Large intestine (tissue), 3 donors: ENCODE results near the gene ISG20L2. TPM values are rescaled to one million over a fixed set of nuclear protein-coding genes. Genes with fewer than 3 reads are reported as not detected.
A peak's percentile ranks its signal among the peaks of the same experiment; 100 is the strongest.

Source experiments
- DNase-seq, 2 donors: peaks; one replicate each; pipeline versions ENCODE4 v3.0.0 to v3.0.0-alpha.2; 2013
- H3K27ac ChIP-seq: one replicate; pipeline ENCODE4 v1.5.1; 2013; ENCODE audit warnings: low read length
- H3K27me3 ChIP-seq: 2 replicates; pipeline ENCODE4 v1.6.1; 2013; ENCODE audit warnings: low read length; ENCODE audit not compliant: control insufficient read depth, insufficient read depth
- H3K36me3 ChIP-seq: 2 replicates; pipeline ENCODE4 v1.6.1; 2013; ENCODE audit warnings: low read length; ENCODE audit not compliant: control insufficient read depth, insufficient read depth
- H3K4me1 ChIP-seq: one replicate; pipeline ENCODE4 v1.6.1; 2013; ENCODE audit warnings: low read length; ENCODE audit not compliant: control insufficient read depth, insufficient read depth
- H3K4me3 ChIP-seq: one replicate; pipeline ENCODE4 v1.5.1; 2013; ENCODE audit warnings: low read length
- H3K9me3 ChIP-seq: one replicate; pipeline ENCODE4 v1.6.1; 2013; ENCODE audit warnings: mild to moderate bottlenecking, low read depth, low read length, moderate library complexity; ENCODE audit not compliant: control insufficient read depth
- WGBS: methylation state at CpG from one replicate; pipeline ENCODE4 v1.1.5; 2013; ENCODE audit warnings: low lambda C conversion rate; ENCODE audit not compliant: insufficient coverage; 5-methylcytosine and 5-hydroxymethylcytosine counted together
- polyA plus RNA-seq: library from polyadenylated mRNA; unstranded; fragments of 120-200 nt; gene quantifications from one replicate; pipeline ENCODE4 v1.2.1, GENCODE V29; 2013

Gene ISG20L2
- polyA plus RNA-seq, 1 donor, result 36.6 TPM

- Histone ChIP-seq H3K36me3 (peaks cover 14% of the 10 kb centered on the region), H3K9me3 (peaks cover 4% of the 10 kb centered on the region), H3K27me3 (peaks cover 38% of the 10 kb centered on the region), H3K4me3 (peak overlapping the region; percentile 34), H3K4me1 (peaks cover 23% of the 10 kb centered on the region), H3K27ac (peak overlapping the region; percentile 47)
- WGBS, result no CpG with 5 or more reads among the region's 49 CpGs
- no peak for DNase-seq
Measured at GRCh38 chr1:156676114-156676819, 52.3 kb downstream of the ISG20L2 start.

- H3K27ac ChIP-seq, result peak overlapping the region; percentile 47
- H3K36me3 ChIP-seq, result peaks cover 14% of the 10 kb centered on the region
- peaks cover 4% of the 10 kb centered on the region for H3K9me3 ChIP-seq
- peaks cover 23% of the 10 kb centered on the region for H3K4me1 ChIP-seq
- H3K27me3 ChIP-seq, result peaks cover 38% of the 10 kb centered on the region
- peak in 1 of 2 donors; percentile 28 for DNase-seq
- H3K4me3 ChIP-seq, result peak overlapping the region; percentile 34
- WGBS, result 93% methylated on average over 2 of the region's 18 CpGs
Measured at GRCh38 chr1:156675210-156676113, 53.1 kb downstream of the ISG20L2 start.

GRCh38 chr1:156673387-156674121, 55.0 kb downstream of the ISG20L2 start:
- no CpG with 5 or more reads among the region's 8 CpGs for WGBS
- peak in 1 of 2 donors; percentile 73 for DNase-seq
- peaks cover 28% of the 10 kb centered on the region for H3K27me3 ChIP-seq

More at GRCh38 chr1:156673387-156674121, 55.0 kb downstream of the ISG20L2 start:
- Histone ChIP-seq H3K27ac (no peak overlapping the region), H3K36me3 (peaks cover 14% of the 10 kb centered on the region), H3K4me3 (no peak overlapping the region), H3K4me1 (peaks cover 23% of the 10 kb centered on the region), H3K9me3 (peaks cover 4% of the 10 kb centered on the region)

Other genes starting within 250 kb of the ISG20L2 start
- gene MEF2D, start 228.0 kb downstream of the ISG20L2 start, polyA plus RNA-seq, result 25.0 TPM
- gene IQGAP3, start 156.2 kb downstream of the ISG20L2 start, polyA plus RNA-seq, result 13.9 TPM
- gene TTC24, start 149.0 kb downstream of the ISG20L2 start, polyA plus RNA-seq, result 0.15 TPM
- 66.9 TPM for gene NAXE, start 137.0 kb downstream of the ISG20L2 start, polyA plus RNA-seq
- gene GPATCH4, start 127.3 kb downstream of the ISG20L2 start, polyA plus RNA-seq, result 25.9 TPM
- 0.16 TPM for gene HAPLN2, start 109.4 kb downstream of the ISG20L2 start, polyA plus RNA-seq
- 12.1 TPM for gene BCAN, start 86.6 kb downstream of the ISG20L2 start, polyA plus RNA-seq
- gene NES, start 51.4 kb downstream of the ISG20L2 start, polyA plus RNA-seq, result 26.5 TPM
- gene CRABP2, start 23.2 kb downstream of the ISG20L2 start, polyA plus RNA-seq, result 16.7 TPM
- 59.3 TPM for gene METTL25B, start 297 bp downstream of the ISG20L2 start, polyA plus RNA-seq
- gene MRPL24, start 12.3 kb upstream of the ISG20L2 start, polyA plus RNA-seq, result 58.1 TPM
- gene HDGF, start 22.9 kb upstream of the ISG20L2 start, polyA plus RNA-seq, result 244 TPM
- gene PRCC, start 38.8 kb upstream of the ISG20L2 start, polyA plus RNA-seq, result 61.3 TPM
- gene SH2D2A, start 88.1 kb upstream of the ISG20L2 start, polyA plus RNA-seq, result 5.3 TPM
- gene INSRR, start 130.4 kb upstream of the ISG20L2 start, polyA plus RNA-seq, result 0.09 TPM
- 0.15 TPM for gene NTRK1, start 132.1 kb upstream of the ISG20L2 start, polyA plus RNA-seq
- gene PEAR1, start 165.0 kb upstream of the ISG20L2 start, polyA plus RNA-seq, result 5.9 TPM
- 0.28 TPM for gene LRRC71, start 191.9 kb upstream of the ISG20L2 start, polyA plus RNA-seq